WTC11 (cell line): ENCODE measurements around the gene HOXB6. TPM values are rescaled to one million over a fixed set of nuclear protein-coding genes. Genes with fewer than 3 reads are reported as not detected.
A peak's percentile ranks its signal among the peaks of the same experiment; 100 is the strongest.

Source experiments
- ATAC-seq: fragments of 200-7000 bp; cut with Tn5 transposase; 2 replicates; pipeline ENCODE4 v1.10.0; 2021; ENCODE audit warnings: mild to moderate bottlenecking, moderate library complexity
- CTCF ChIA-PET: fragments of 300-600 bp; sonication (Branson Sonifier 250); formaldehyde crosslinking; loops from one replicate; lab custom pipeline; 2021; ENCODE audit warnings: antibody characterized with exemption; lab: Charles Lee
- POLR2A ChIA-PET: fragments of 350-600 bp; sonication (Branson Sonifier 250); formaldehyde crosslinking; loops from one replicate; lab custom pipeline; 2021; ENCODE audit warnings: antibody characterized with exemption; lab: Charles Lee
- DNase-seq: peaks from one replicate; pipeline ENCODE4 v3.0.0; 2021; ENCODE audit warnings: low spot score
- H3K27ac Mint-ChIP-seq: 2 replicates; pipeline ENCODE4 v1.8.0; 2021; ENCODE audit warnings: mixed read lengths
- H3K27me3 Mint-ChIP-seq: 2 replicates; pipeline ENCODE4 v1.8.0; 2021; ENCODE audit warnings: low read depth, mild to moderate bottlenecking, moderate library complexity, mixed read lengths
- H3K36me3 Mint-ChIP-seq: 2 replicates; pipeline ENCODE4 v1.8.0; 2021; ENCODE audit warnings: mixed read lengths
- H3K4me1 Mint-ChIP-seq: 2 replicates; pipeline ENCODE4 v1.8.0; 2022; ENCODE audit warnings: mixed read lengths
- H3K4me3 Mint-ChIP-seq: 2 replicates; pipeline ENCODE4 v1.8.0; 2021; ENCODE audit warnings: mild to moderate bottlenecking, moderate library complexity, mixed read lengths
- H3K9me3 Mint-ChIP-seq: 2 replicates; pipeline ENCODE4 v1.8.0; 2021; ENCODE audit warnings: mixed read lengths
- ATF1 ChIP-seq: sonication (generic); formaldehyde crosslinking; IDR thresholded peaks from 2 replicates; pipeline ENCODE4 v1.8.1; 2023; ENCODE audit warnings: mild to moderate bottlenecking, moderate library complexity, missing genetic modification reagents
- ESRRA ChIP-seq: sonication (generic); formaldehyde crosslinking; IDR thresholded peaks from 2 replicates; pipeline ENCODE4 v1.8.1; 2022; ENCODE audit warnings: mild to moderate bottlenecking, missing genetic modification reagents, borderline replicate concordance
- FOXK1 ChIP-seq: sonication (generic); formaldehyde crosslinking; IDR thresholded peaks from 2 replicates; pipeline ENCODE4 v1.8.0; 2022; ENCODE audit warnings: mild to moderate bottlenecking, moderate library complexity, missing genetic modification reagents
- IRF2 ChIP-seq: sonication (generic); formaldehyde crosslinking; IDR thresholded peaks from 2 replicates; pipeline ENCODE4 v1.8.0; 2022; ENCODE audit warnings: low read depth, missing genetic modification reagents, borderline replicate concordance
- MXD4 ChIP-seq: fragments of 250-450 bp; sonication (Bioruptor Pico); IDR thresholded peaks from 2 replicates; pipeline ENCODE4 v1.8.0; 2021; ENCODE audit warnings: mild to moderate bottlenecking, moderate library complexity, borderline replicate concordance
- NFYB ChIP-seq: sonication (generic); formaldehyde crosslinking; conservative IDR thresholded peaks from 2 replicates; pipeline ENCODE4 v1.8.0; 2022; ENCODE audit warnings: low read depth, missing genetic modification reagents
- SP1 ChIP-seq: sonication (generic); formaldehyde crosslinking; conservative IDR thresholded peaks from 2 replicates; pipeline ENCODE4 v1.8.1; 2022; ENCODE audit warnings: missing genetic modification reagents
- TEAD1 ChIP-seq: sonication (generic); formaldehyde crosslinking; IDR thresholded peaks from 2 replicates; pipeline ENCODE4 v1.8.0; 2022; ENCODE audit warnings: mild to moderate bottlenecking, missing genetic modification reagents
- USF1 ChIP-seq: sonication (generic); formaldehyde crosslinking; IDR thresholded peaks from 2 replicates; pipeline ENCODE4 v1.8.0; 2022; ENCODE audit warnings: mild to moderate bottlenecking, missing genetic modification reagents
- USF2 ChIP-seq: sonication (generic); formaldehyde crosslinking; IDR thresholded peaks from 2 replicates; pipeline ENCODE4 v1.8.1; 2023; ENCODE audit warnings: mild to moderate bottlenecking, missing genetic modification reagents, moderate library complexity
- ZNF317 ChIP-seq: sonication (generic); formaldehyde crosslinking; IDR thresholded peaks from 2 replicates; pipeline ENCODE4 v1.8.1; 2023; ENCODE audit warnings: low read depth, mild to moderate bottlenecking, moderate library complexity, missing genetic modification reagents, borderline replicate concordance
- total RNA-seq: library from RNA; stranded (reverse); gene quantifications from 3 replicates; pipeline ENCODE4 v1.2.3, GENCODE V29; 2021
- TF ChIP-seq, protein P1 (sequence below): sonication (generic); formaldehyde crosslinking; IDR thresholded peaks from 2 replicates; pipeline ENCODE4 v1.8.1; 2023; ENCODE audit warnings: mild to moderate bottlenecking, missing genetic modification reagents
- TF ChIP-seq, protein P2 (sequence below): sonication (generic); formaldehyde crosslinking; IDR thresholded peaks from 2 replicates; pipeline ENCODE4 v1.8.0; 2022; ENCODE audit warnings: mild to moderate bottlenecking, missing genetic modification reagents
- TF ChIP-seq, protein P3 (sequence below): fragments of 250-450 bp; sonication (Bioruptor Pico); IDR thresholded peaks from 2 replicates; pipeline ENCODE4 v1.9.0; 2021; ENCODE audit warnings: moderate library complexity, mild to moderate bottlenecking, inconsistent platforms, borderline replicate concordance
- TF ChIP-seq, protein P4 (sequence below): fragments of 250-450 bp; sonication (Bioruptor Pico); IDR thresholded peaks from 2 replicates; pipeline ENCODE4 v1.9.0; 2021; ENCODE audit warnings: mild to moderate bottlenecking
- TF ChIP-seq, protein P5 (sequence below): fragments of 250-450 bp; sonication (Bioruptor Pico); conservative IDR thresholded peaks from 2 replicates; pipeline ENCODE4 v1.9.0; 2021; ENCODE audit warnings: mild to moderate bottlenecking
- TF ChIP-seq, protein P6 (sequence below): sonication (generic); formaldehyde crosslinking; IDR thresholded peaks from 2 replicates; pipeline ENCODE4 v1.8.1; 2023; ENCODE audit warnings: mild to moderate bottlenecking, missing genetic modification reagents

The HOXB6 gene
- total RNA-seq, 1 experiment from 2014 or later: not detected

- H3K4me1 Mint-ChIP-seq: peaks cover 47% of the 10 kb centered on the region
- H3K36me3 Mint-ChIP-seq: no peaks in the 10 kb centered on the region
- TF ChIP-seq ATF1 (CRISPR knock-in tag) (no peak), USF2 (CRISPR knock-in tag) (peak; percentile 85), NFYB (peak; percentile 24; the same call in 1 of the 2 replicates), USF1 (CRISPR knock-in tag) (peak; percentile 83)
- DNase-seq (peak; percentile 73), ATAC-seq (peak; percentile 43)
- peaks cover 51% of the 10 kb centered on the region; the same call in 1 of the 2 replicates for H3K27me3 Mint-ChIP-seq
- no peak within 1 kb of the TSS for H3K27ac Mint-ChIP-seq
- H3K4me3 Mint-ChIP-seq: peak within 1 kb of the TSS; percentile 60
- ChIA-PET CTCF (interaction anchor here (0.9 to 1.3 kb wide), 3 partner anchors 35 to 301 kb away, joined by 3 to 4 read pairs (median 4); no protein-coding TSS in a partner anchor), POLR2A (no interaction called here)
- no peaks in the 10 kb centered on the region for H3K9me3 Mint-ChIP-seq
Observed at GRCh38 chr17:48577946-48578615, 26.7 kb downstream of the HOXB6 start, which contains the start of gene HOXB4. TSS of gene HOXB4 (minus strand) at chr17:48578350. CDS start at chr17:48578319, 31 bp downstream.

GRCh38 chr17:48577330-48577945, 27.3 kb downstream of the HOXB6 start:
- ATAC-seq (no peak), DNase-seq (no peak)
- no peaks in the 10 kb centered on the region for H3K36me3 Mint-ChIP-seq
- peaks cover 45% of the 10 kb centered on the region; the same call in 1 of the 2 replicates for H3K27me3 Mint-ChIP-seq
- TF ChIP-seq SP1 (CRISPR knock-in tag) (no peak), FOXK1 (CRISPR knock-in tag) (no peak), MXD4 (CRISPR knock-in tag) (no peak), IRF2 (no peak)
- no peak overlapping the region for H3K27ac Mint-ChIP-seq
- H3K9me3 Mint-ChIP-seq: no peaks in the 10 kb centered on the region
- peaks cover 43% of the 10 kb centered on the region for H3K4me1 Mint-ChIP-seq
- ChIA-PET POLR2A (no interaction called here), CTCF (interaction anchor here (1.0 to 1.3 kb wide), 2 partner anchors 36 to 59 kb away, joined by 4 read pairs; no protein-coding TSS in a partner anchor)
- H3K4me3 Mint-ChIP-seq: peak overlapping the region; percentile 48

DNA sequence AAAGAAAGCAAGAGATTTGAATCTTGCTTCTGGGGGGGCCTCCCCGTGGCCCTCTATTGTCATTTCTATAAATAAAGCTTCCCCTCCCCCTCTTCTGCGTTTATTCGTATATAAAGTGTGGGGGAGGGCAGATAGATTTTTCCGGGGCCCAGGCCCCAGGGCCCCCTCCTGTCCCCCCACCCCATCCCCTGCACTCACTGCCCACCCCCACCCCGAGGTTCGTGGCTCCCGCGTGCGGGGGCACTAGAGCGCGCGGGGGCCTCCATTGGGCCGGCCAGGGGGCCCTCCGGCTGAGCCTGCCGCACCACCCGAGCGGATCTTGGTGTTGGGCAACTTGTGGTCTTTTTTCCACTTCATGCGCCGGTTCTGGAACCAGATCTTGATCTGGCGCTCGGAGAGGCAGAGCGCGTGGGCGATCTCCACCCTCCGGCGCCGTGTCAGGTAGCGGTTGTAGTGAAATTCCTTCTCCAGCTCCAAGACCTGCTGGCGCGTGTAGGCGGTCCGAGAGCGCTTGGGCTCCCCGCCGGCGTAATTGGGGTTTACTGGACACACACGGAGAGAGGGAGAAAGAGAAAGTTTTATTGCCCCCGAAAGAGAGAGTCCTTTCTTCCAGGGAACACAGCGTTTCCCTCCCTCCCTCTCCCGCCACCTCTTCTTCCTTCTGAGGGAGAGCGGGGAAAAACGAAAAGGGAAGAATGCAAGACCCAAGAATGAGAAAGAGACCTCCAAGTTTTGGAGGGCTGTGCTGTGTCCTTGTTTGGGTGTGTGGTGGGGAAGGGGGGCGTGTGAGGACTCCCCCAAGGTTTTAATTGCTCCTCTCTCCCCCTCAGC, 28.1 kb downstream of the HOXB6 start:
- Mint-ChIP-seq H3K9me3 (no peaks in the 10 kb centered on the region), H3K4me1 (peaks cover 40% of the 10 kb centered on the region), H3K4me3 (peak overlapping the region; percentile 43), H3K27me3 (peaks cover 38% of the 10 kb centered on the region; the same call in 1 of the 2 replicates), H3K36me3 (no peaks in the 10 kb centered on the region), H3K27ac (no peak overlapping the region)
- no peak for DNase-seq
- ATAC-seq: no peak
- ChIA-PET POLR2A (no interaction called here), CTCF (interaction anchor here (0.6 kb wide), 1 partner anchor 25 kb away, joined by 5 read pairs; no protein-coding TSS in a partner anchor)
- TF ChIP-seq, protein P1, sequence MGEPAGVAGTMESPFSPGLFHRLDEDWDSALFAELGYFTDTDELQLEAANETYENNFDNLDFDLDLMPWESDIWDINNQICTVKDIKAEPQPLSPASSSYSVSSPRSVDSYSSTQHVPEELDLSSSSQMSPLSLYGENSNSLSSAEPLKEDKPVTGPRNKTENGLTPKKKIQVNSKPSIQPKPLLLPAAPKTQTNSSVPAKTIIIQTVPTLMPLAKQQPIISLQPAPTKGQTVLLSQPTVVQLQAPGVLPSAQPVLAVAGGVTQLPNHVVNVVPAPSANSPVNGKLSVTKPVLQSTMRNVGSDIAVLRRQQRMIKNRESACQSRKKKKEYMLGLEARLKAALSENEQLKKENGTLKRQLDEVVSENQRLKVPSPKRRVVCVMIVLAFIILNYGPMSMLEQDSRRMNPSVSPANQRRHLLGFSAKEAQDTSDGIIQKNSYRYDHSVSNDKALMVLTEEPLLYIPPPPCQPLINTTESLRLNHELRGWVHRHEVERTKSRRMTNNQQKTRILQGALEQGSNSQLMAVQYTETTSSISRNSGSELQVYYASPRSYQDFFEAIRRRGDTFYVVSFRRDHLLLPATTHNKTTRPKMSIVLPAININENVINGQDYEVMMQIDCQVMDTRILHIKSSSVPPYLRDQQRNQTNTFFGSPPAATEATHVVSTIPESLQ (CRISPR knock-in tag): no peak
- TF ChIP-seq ESRRA (CRISPR knock-in tag) (no peak), USF1 (CRISPR knock-in tag) (no peak), TEAD1 (no peak), ZNF317 (no peak)
- TF ChIP-seq, protein P2, sequence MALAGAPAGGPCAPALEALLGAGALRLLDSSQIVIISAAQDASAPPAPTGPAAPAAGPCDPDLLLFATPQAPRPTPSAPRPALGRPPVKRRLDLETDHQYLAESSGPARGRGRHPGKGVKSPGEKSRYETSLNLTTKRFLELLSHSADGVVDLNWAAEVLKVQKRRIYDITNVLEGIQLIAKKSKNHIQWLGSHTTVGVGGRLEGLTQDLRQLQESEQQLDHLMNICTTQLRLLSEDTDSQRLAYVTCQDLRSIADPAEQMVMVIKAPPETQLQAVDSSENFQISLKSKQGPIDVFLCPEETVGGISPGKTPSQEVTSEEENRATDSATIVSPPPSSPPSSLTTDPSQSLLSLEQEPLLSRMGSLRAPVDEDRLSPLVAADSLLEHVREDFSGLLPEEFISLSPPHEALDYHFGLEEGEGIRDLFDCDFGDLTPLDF (CRISPR knock-in tag): no peak
- TF ChIP-seq, protein P3, sequence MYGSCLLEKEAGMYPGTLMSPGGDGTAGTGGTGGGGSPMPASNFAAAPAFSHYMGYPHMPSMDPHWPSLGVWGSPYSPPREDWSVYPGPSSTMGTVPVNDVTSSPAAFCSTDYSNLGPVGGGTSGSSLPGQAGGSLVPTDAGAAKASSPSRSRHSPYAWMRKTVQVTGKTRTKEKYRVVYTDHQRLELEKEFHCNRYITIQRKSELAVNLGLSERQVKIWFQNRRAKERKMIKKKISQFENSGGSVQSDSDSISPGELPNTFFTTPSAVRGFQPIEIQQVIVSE (CRISPR knock-in tag): no peak
- TF ChIP-seq, protein P4, sequence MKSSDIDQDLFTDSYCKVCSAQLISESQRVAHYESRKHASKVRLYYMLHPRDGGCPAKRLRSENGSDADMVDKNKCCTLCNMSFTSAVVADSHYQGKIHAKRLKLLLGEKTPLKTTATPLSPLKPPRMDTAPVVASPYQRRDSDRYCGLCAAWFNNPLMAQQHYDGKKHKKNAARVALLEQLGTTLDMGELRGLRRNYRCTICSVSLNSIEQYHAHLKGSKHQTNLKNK: no peak
- TF ChIP-seq, protein P5, sequence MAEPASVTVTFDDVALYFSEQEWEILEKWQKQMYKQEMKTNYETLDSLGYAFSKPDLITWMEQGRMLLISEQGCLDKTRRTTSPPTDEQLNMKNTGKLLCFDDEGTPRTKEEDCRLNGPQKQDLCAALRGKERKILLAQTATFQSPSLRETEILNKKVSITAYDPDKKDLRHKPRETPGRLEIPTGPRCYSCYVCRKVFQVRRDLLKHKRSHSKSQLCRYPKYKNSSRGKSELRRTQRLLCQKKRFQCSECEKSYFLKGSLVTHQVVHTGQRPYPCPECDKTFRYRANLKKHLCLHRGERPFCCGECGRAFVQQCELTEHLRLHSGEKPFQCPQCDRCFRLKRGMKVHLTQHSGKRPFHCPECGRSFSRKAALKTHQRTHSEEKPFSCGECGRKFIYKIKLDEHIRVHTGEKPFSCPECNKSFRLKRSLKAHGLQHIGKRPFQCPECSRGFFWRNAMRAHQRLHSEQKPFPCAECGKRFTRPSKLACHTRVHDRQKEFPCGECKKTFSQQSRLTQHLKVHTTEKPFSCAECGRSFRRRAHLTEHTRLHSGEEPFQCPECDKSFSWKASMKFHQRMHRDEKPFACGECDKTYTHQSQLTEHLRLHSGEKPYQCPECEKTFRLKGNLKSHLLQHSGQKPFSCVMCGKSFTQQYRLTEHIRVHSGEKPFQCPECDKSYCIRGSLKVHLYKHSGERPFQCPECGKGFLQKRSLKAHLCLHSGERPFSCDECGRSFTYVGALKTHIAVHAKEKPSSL (CRISPR knock-in tag): no peak
- TF ChIP-seq, protein P6, sequence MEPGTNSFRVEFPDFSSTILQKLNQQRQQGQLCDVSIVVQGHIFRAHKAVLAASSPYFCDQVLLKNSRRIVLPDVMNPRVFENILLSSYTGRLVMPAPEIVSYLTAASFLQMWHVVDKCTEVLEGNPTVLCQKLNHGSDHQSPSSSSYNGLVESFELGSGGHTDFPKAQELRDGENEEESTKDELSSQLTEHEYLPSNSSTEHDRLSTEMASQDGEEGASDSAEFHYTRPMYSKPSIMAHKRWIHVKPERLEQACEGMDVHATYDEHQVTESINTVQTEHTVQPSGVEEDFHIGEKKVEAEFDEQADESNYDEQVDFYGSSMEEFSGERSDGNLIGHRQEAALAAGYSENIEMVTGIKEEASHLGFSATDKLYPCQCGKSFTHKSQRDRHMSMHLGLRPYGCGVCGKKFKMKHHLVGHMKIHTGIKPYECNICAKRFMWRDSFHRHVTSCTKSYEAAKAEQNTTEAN (CRISPR knock-in tag): no peak
